Central memory CD8-positive, alpha-beta T cell (primary cell): Measurements from ENCODE around the gene CYBC1.

Experiments used
- ATAC-seq: fragments of 150-1000 bp; cut with Tn5 transposase; replicated peaks from 2 replicates; pipeline ENCODE4 v1.10.0; 2022; ENCODE audit warnings: mild to moderate bottlenecking, moderate FRiP score, moderate number of reproducible peaks; ENCODE audit not compliant: poor library complexity, severe bottlenecking; ENCODE audit errors: extremely low read depth
- DNase-seq, 2 donors: peaks; one replicate each; pipeline ENCODE4 v3.0.0; 2021; ENCODE audit warnings: low spot score in 2 of 2
- H3K27ac Mint-ChIP-seq: one replicate; pipeline ENCODE4 v1.8.0; 2022; ENCODE audit warnings: low read depth, mild to moderate bottlenecking, moderate library complexity, mixed read lengths
- H3K27me3 Mint-ChIP-seq: one replicate; pipeline ENCODE4 v1.8.0; 2022; ENCODE audit warnings: mixed read lengths
- H3K36me3 Mint-ChIP-seq: one replicate; pipeline ENCODE4 v1.8.0; 2022; ENCODE audit warnings: mild to moderate bottlenecking, moderate library complexity, mixed read lengths; ENCODE audit not compliant: insufficient read depth
- H3K4me1 Mint-ChIP-seq: one replicate; pipeline ENCODE4 v1.8.0; 2022; ENCODE audit warnings: mixed read lengths
- H3K4me3 Mint-ChIP-seq: one replicate; pipeline ENCODE4 v1.8.0; 2022; ENCODE audit warnings: mild to moderate bottlenecking, moderate library complexity, mixed read lengths
- H3K9me3 Mint-ChIP-seq: one replicate; pipeline ENCODE4 v1.8.0; 2022; ENCODE audit warnings: mixed read lengths

The CYBC1 gene

DNA sequence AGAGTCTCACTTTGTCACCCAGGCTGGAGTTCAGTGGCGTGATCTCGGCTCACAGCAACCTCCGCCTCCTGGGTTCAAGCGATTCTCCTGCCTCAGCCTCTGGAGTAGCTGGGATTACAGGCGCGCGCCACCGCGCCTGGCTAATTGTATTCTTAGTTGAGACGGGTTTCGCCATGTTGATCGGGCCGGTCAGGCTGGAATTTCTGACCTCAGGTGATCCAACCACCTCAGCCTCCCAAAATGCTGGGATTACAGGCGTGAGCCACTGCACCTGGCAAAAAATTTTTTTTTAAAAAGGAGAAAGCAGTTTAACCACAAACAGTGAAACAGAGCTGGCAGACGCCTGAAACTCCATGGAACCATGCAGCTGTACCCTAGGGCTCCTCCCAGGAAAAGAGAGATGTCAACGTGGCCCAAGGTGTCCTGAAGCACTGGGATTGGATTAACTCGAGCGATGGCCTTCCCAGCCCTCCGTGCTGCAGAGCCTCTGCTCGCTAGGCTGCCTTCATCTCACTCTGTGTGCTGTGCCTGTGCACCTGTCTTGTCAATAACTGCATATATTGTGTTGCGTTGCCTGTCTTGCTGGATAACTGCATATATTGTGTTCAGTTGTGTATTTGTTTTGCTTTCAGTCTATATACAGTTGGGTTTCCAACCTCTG lies 39.4 kb upstream of the CYBC1 start:
- no peaks in the 10 kb centered on the region for H3K27me3 Mint-ChIP-seq
- H3K9me3 Mint-ChIP-seq: no peaks in the 10 kb centered on the region
- DNase-seq: no peak
- no peak overlapping the region for H3K27ac Mint-ChIP-seq
- peaks cover 31% of the 10 kb centered on the region for H3K36me3 Mint-ChIP-seq
- H3K4me1 Mint-ChIP-seq: peaks cover 27% of the 10 kb centered on the region
- ATAC-seq: no peak
- H3K4me3 Mint-ChIP-seq: no peak overlapping the region

DNA sequence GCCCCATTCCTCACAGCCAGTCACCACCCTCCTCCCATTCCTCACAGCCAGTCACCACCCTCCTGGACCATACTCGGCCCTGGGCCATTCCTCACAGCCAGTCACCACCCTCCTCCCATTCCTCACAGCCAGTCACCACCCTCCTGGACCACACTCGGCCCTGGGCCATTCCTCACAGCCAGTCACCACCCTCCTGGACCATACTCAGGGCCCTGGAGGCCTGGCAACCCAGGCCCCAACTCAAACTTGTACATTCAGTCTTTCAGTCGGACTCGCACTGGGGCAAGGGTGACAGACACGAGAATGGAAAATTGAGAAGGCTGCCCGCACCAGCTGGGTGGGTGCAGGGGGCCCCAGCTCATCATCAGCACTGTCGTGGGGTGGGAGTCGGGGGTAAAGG lies 38.6 kb upstream of the CYBC1 start:
- Mint-ChIP-seq H3K4me3 (no peak overlapping the region), H3K27me3 (no peaks in the 10 kb centered on the region), H3K36me3 (peaks cover 23% of the 10 kb centered on the region), H3K27ac (peak overlapping the region; percentile 69), H3K9me3 (no peaks in the 10 kb centered on the region), H3K4me1 (peaks cover 18% of the 10 kb centered on the region)
- DNase-seq (no peak), ATAC-seq (no peak)

DNA sequence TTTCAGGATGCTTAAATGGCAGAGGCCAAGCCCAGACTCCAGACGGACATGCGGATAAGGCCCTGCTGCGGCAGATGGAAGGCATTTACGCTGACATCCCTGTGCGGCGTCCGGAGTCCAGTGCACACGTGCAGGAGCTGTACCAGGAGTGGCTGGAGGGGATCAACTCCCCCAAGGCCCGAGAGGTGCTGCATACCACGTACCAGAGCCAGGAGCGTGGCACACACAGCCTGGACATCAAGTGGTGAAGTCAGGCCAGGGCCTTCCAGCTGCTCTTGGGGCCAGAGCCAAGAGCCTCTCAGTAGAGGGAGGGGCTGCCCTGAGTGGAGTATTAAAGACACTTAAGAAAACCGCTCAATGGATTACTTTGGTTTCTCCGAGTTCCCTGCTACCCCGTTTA lies 37.4 kb upstream of the CYBC1 start:
- no peak for ATAC-seq
- Mint-ChIP-seq H3K4me3 (no peak overlapping the region), H3K36me3 (peaks cover 21% of the 10 kb centered on the region), H3K4me1 (peaks cover 13% of the 10 kb centered on the region), H3K27ac (peak overlapping the region; percentile 71), H3K9me3 (no peaks in the 10 kb centered on the region), H3K27me3 (no peaks in the 10 kb centered on the region)
- no peak for DNase-seq

DNA sequence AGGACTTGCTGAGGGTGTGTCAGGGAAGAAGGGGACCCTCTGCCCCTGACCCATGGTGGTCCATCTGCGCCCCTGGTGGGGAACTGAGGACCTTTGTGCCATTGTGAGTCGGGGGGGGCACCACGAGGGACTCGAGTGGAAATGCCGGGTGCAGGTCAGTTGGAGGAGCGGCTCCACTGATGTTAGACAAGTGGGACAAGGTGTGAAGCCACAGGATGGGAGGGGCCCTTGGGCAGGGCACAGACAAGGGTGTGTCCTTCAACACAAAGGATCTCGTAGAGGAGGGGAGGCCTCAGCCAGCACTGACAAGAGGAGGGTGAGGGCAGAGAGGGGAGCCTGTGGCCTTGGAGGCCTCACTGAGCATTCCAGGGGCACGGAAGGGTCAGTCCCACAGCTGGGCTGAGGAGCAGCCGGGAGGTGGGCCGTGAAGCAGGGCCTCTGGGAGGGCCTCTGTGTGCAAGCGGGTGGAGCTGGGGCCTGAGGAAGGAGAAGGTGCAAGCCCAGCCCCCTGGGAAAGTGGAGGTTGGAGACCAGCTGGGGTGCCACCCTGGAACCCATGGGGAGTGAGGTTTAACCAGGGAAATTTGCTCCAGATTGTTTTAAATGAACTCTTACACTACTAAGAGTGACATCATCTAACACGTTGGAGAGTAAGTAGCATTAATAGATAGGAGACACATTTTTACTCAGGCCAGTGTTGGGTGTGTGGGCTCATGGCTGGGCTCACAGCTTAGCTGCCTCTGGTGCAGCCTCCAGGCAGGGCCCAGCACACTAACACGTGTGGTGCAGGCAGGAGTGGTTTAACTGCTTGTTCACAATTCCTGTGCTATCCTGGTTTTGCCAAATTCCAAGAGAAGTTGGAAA lies 35.9 kb upstream of the CYBC1 start:
- Mint-ChIP-seq H3K4me3 (peak overlapping the region; percentile 34), H3K36me3 (peaks cover 26% of the 10 kb centered on the region), H3K27ac (peak overlapping the region; percentile 69), H3K9me3 (no peaks in the 10 kb centered on the region), H3K27me3 (no peaks in the 10 kb centered on the region), H3K4me1 (peaks cover 13% of the 10 kb centered on the region)
- ATAC-seq (no peak), DNase-seq (no peak)

DNA sequence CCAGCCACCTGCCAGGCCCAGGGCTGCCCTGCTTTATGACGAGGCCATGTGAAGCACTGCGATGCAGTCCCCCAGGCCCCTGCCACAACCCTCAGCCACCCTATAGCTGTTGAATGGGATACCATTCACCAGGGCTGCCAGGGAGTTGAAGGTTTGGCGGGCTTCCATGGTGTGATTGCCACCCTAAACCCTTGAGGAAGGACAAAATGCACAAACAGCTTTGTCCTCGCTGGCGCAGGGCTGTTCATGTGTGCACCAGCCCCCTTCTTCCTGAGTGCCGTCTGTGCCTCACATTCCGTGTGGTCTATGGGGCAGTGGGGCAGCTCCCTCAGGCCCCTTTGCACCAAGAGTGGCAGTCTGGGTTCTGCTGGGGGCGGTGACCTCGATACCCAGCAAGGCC lies 33.3 kb upstream of the CYBC1 start:
- Mint-ChIP-seq H3K4me3 (no peak overlapping the region), H3K9me3 (no peaks in the 10 kb centered on the region), H3K27me3 (no peaks in the 10 kb centered on the region), H3K27ac (no peak overlapping the region), H3K36me3 (peaks cover 32% of the 10 kb centered on the region), H3K4me1 (peaks cover 13% of the 10 kb centered on the region)
- DNase-seq (no peak), ATAC-seq (no peak)

DNA sequence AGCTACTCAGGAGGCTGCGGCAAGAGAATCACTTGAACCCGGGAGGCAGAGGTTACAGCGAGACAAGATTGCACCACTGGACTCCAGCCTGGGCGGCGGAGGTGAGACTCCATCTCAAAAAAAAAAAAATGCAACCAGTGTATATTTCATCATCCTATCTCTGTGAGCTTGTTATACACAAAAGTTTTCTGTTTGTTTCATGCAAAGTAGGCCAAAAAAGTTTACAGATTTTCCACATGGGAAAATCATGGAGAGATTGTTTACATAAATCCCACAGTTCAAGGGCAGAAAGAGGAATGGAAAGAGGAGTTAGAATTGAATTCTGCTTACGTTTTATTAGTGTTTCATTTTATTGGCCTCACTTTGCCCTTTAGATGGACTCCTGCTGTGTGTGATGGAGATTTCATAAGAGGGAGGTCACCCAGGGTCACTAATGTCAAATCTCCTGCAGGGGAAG lies 32.7 kb upstream of the CYBC1 start:
- DNase-seq (no peak), ATAC-seq (no peak)
- Mint-ChIP-seq H3K4me1 (peaks cover 13% of the 10 kb centered on the region), H3K36me3 (peaks cover 29% of the 10 kb centered on the region), H3K9me3 (no peaks in the 10 kb centered on the region), H3K4me3 (no peak overlapping the region), H3K27me3 (no peaks in the 10 kb centered on the region), H3K27ac (no peak overlapping the region)

DNA sequence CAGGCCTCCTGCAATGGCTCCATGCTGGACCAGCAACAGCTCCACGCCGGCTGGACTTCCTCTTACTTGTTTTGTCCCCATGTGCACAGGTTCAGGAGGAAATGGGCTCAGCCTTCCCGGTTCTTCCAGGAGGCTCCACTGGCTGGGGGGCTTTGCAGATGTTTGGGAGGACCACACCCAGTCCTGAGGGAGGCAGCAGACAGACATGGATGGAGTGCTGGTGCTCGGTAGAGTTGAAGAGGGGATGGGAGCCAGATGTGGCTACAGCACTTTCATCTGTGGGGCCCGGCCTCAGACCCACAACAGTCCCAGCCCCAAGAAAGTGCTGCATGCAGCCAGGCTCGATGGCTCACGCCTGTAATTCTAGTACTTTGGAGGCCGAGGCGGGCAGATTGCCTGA lies 29.8 kb upstream of the CYBC1 start:
- Mint-ChIP-seq H3K4me3 (no peak overlapping the region), H3K27ac (no peak overlapping the region), H3K27me3 (no peaks in the 10 kb centered on the region), H3K4me1 (no peaks in the 10 kb centered on the region), H3K36me3 (peaks cover 42% of the 10 kb centered on the region), H3K9me3 (no peaks in the 10 kb centered on the region)
- ATAC-seq (no peak), DNase-seq (no peak)

DNA sequence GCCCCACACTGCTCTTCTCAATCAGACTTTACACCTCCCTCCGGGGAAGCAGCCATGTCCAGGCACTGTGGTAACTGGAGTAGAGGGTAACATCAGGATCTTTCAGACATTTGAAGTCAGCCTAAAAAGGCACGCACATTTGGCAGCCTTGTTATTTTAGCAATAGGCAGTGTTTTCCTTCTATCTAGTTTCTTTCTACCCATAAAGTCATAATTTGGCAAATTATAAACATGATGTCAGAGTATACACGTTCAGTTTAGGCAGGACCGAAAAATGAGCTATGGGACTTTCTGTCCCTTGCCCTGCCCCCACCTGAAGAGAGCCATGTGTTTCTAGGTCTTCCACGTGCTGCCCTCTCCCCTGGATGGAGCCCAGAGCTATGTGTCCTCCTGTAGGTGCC lies 29.1 kb upstream of the CYBC1 start:
- Mint-ChIP-seq H3K36me3 (peaks cover 44% of the 10 kb centered on the region), H3K27ac (peak overlapping the region; percentile 76), H3K4me1 (no peaks in the 10 kb centered on the region), H3K9me3 (no peaks in the 10 kb centered on the region), H3K4me3 (no peak overlapping the region), H3K27me3 (no peaks in the 10 kb centered on the region)
- no peak for DNase-seq
- no peak for ATAC-seq

DNA sequence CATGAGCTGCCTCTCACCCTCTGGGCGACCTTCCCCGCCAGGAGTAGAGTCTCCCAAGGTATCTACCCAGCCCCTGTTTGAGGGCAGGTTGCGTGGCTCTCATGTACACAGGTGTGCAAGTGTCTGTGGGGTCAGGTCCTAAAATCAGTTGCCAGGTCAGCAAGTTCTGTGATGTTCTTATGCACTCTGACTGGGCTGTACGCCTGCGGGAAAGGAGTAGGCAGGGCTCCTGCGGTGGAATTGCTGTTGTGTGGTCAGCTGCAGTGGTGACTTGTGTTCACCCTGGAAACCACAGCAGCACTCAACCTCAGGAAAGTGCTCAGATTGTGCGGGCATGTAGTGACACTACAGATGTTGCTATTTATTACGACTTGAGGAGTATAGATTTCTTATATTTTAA lies 27.4 kb upstream of the CYBC1 start:
- Mint-ChIP-seq H3K27ac (no peak overlapping the region), H3K4me1 (no peaks in the 10 kb centered on the region), H3K36me3 (peaks cover 52% of the 10 kb centered on the region), H3K9me3 (no peaks in the 10 kb centered on the region), H3K4me3 (no peak overlapping the region), H3K27me3 (no peaks in the 10 kb centered on the region)
- no peak for ATAC-seq
- no peak for DNase-seq

DNA sequence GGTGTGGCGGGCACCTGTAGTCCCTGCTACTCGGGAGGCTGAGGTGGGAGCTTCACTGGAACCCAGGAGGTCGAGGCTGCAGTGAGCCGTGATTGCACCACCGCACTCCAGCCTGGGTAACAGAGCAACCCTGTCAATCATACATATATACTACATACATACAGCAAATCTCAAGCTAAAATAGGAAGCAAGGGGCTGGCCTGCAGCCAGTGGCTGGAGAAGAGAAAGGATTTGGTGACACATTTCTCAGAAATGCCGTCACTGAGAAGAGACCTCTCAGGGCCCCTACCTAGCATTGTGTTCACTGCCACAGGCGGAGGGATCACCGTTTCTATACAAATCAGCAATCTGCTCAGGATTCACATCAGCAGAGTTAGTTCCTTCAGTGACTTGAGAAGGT lies 24.9 kb upstream of the CYBC1 start:
- no peak overlapping the region for H3K27ac Mint-ChIP-seq
- H3K27me3 Mint-ChIP-seq: no peaks in the 10 kb centered on the region
- DNase-seq (no peak), ATAC-seq (no peak)
- no peaks in the 10 kb centered on the region for H3K4me1 Mint-ChIP-seq
- no peak overlapping the region for H3K4me3 Mint-ChIP-seq
- no peaks in the 10 kb centered on the region for H3K9me3 Mint-ChIP-seq
- H3K36me3 Mint-ChIP-seq: peaks cover 57% of the 10 kb centered on the region

DNA sequence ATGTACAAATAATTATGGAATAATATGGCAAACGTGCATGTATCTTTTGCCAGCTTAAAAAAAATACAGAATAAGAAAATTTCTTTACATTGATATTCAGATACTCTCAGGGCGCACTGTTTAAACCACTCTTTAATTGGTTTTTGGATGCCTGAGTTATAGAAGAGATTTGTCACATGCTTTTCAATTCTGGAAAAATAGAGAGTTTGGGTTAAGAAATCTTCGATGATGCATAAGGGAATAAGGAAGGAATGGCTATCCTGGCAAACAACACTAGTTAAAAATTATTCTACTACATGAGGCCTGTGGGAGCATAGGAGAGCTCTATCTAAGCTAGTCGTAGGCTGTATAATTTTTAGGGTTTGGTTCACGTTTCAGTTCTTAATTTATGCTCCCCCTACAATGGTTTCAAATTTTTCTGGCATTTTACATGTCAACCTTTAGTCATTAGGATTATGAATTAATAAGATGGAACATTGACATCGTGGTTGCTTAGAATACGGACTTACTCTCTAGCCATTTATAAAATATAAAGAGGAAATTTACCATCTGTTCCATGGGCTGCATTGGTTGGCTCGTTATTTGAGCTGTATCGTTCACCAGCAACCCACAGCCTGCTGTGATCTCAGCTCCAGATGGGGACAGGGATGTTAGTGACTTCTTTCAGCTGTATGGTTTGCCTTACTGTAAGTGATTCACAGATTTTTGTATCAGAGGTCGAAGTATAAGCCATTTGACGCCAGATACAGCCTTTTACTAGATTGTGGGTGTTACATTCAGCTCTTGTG lies 23.9 kb upstream of the CYBC1 start:
- ATAC-seq (no peak), DNase-seq (no peak)
- H3K27ac Mint-ChIP-seq: no peak overlapping the region
- H3K36me3 Mint-ChIP-seq: peaks cover 58% of the 10 kb centered on the region
- no peak overlapping the region for H3K4me3 Mint-ChIP-seq
- no peaks in the 10 kb centered on the region for H3K4me1 Mint-ChIP-seq
- H3K27me3 Mint-ChIP-seq: no peaks in the 10 kb centered on the region
- no peaks in the 10 kb centered on the region for H3K9me3 Mint-ChIP-seq

DNA sequence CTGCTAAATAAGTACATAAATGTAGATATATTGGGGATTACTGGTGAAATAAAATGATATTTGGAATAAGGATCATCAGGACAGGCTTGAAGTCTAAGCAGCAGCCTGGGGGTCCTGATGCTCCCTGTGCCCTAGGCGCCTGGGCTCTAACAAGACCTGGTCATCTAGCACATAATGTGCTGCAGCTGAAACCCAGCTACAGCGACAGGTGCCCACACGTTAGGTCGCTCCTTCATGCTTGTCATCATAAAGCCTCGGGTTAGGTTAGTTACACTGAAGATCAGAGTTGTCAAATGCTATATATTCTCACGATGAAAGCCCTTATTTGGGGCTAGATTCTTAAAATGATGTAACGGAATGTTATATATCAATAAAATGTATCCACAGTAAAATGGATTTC lies 19.5 kb upstream of the CYBC1 start:
- Mint-ChIP-seq H3K4me1 (peaks cover 12% of the 10 kb centered on the region), H3K36me3 (peaks cover 61% of the 10 kb centered on the region), H3K4me3 (no peak overlapping the region), H3K27me3 (no peaks in the 10 kb centered on the region), H3K9me3 (no peaks in the 10 kb centered on the region), H3K27ac (no peak overlapping the region)
- ATAC-seq (no peak), DNase-seq (no peak)
